ENCODE results near the gene PPP2R5E. TPM values are rescaled to one million over a fixed set of nuclear protein-coding genes. Genes with fewer than 3 reads are reported as not detected.

PPP2R5E gene
- total RNA-seq, 1 donor from 2014 or later = 55.3 TPM

- Mint-ChIP-seq H3K27ac (no peak overlapping the region), H3K4me1 (ENCODE audit: low read depth) (peaks cover 17% of the 10 kb centered on the region), H3K27me3 (no peaks in the 10 kb centered on the region), H3K9me3 (ENCODE audit: low read depth) (no peaks in the 10 kb centered on the region), H3K4me3 (ENCODE audit: low read depth) (no peak overlapping the region), H3K36me3 (ENCODE audit: insufficient read depth) (no peaks in the 10 kb centered on the region)
- no peak for DNase-seq (ENCODE audit: low spot score, unreplicated experiment)
- TF ChIP-seq CTCF (IDR thresholded peaks at IDR 0.05; ENCODE audit: unreplicated experiment) = no peak
Observed at GRCh38 chr14:63474111-63474510, 69.1 kb downstream of the PPP2R5E start.

- H3K36me3 Mint-ChIP-seq (ENCODE audit: insufficient read depth) = no peaks in the 10 kb centered on the region
- no peak for DNase-seq (ENCODE audit: low spot score, unreplicated experiment)
- no peak for TF ChIP-seq CTCF (IDR thresholded peaks at IDR 0.05; ENCODE audit: unreplicated experiment)
- H3K4me1 Mint-ChIP-seq (ENCODE audit: low read depth) = peaks cover 20% of the 10 kb centered on the region
- H3K4me3 Mint-ChIP-seq (ENCODE audit: low read depth) = no peak overlapping the region
- H3K27me3 Mint-ChIP-seq = no peaks in the 10 kb centered on the region
- H3K27ac Mint-ChIP-seq = no peak overlapping the region
- H3K9me3 Mint-ChIP-seq (ENCODE audit: low read depth) = no peaks in the 10 kb centered on the region
Observed at GRCh38 chr14:63472986-63473788, 70.0 kb downstream of the PPP2R5E start.

GRCh38 chr14:63470962-63471793 lies 72.0 kb downstream of the PPP2R5E start:
- Mint-ChIP-seq H3K36me3 (ENCODE audit: insufficient read depth) (no peaks in the 10 kb centered on the region), H3K4me3 (ENCODE audit: low read depth) (no peak overlapping the region), H3K4me1 (ENCODE audit: low read depth) (peaks cover 18% of the 10 kb centered on the region), H3K27ac (peak overlapping the region; percentile 21), H3K9me3 (ENCODE audit: low read depth) (no peaks in the 10 kb centered on the region), H3K27me3 (no peaks in the 10 kb centered on the region)
- TF ChIP-seq CTCF (IDR thresholded peaks at IDR 0.05; ENCODE audit: unreplicated experiment) = no peak
- no peak for DNase-seq (ENCODE audit: low spot score, unreplicated experiment)

GRCh38 chr14:63468294-63468693 lies 74.9 kb downstream of the PPP2R5E start:
- Mint-ChIP-seq H3K36me3 (ENCODE audit: insufficient read depth) (peaks cover 5% of the 10 kb centered on the region), H3K27ac (no peak overlapping the region)

More at GRCh38 chr14:63468294-63468693, 74.9 kb downstream of the PPP2R5E start:
- Mint-ChIP-seq H3K4me1 (ENCODE audit: low read depth) (peaks cover 18% of the 10 kb centered on the region), H3K27me3 (no peaks in the 10 kb centered on the region), H3K9me3 (ENCODE audit: low read depth) (no peaks in the 10 kb centered on the region), H3K4me3 (ENCODE audit: low read depth) (no peak overlapping the region)
- TF ChIP-seq CTCF (IDR thresholded peaks at IDR 0.05; ENCODE audit: unreplicated experiment) = no peak
- no peak for DNase-seq (ENCODE audit: low spot score, unreplicated experiment)

All from progenitor cell of endocrine pancreas (in vitro differentiated cells).